GM19238 (cell line): ENCODE measurements around the gene BIVM.

Experiments
- DNase-seq: peaks from one replicate; pipeline ENCODE4 v3.0.0; 2011; ENCODE audit warnings: low spot score; ENCODE audit not compliant: insufficient read length

Gene BIVM

GRCh38 chr13:102879793-102880499, 81.0 kb downstream of the BIVM start:
- no peak for DNase-seq

DNA sequence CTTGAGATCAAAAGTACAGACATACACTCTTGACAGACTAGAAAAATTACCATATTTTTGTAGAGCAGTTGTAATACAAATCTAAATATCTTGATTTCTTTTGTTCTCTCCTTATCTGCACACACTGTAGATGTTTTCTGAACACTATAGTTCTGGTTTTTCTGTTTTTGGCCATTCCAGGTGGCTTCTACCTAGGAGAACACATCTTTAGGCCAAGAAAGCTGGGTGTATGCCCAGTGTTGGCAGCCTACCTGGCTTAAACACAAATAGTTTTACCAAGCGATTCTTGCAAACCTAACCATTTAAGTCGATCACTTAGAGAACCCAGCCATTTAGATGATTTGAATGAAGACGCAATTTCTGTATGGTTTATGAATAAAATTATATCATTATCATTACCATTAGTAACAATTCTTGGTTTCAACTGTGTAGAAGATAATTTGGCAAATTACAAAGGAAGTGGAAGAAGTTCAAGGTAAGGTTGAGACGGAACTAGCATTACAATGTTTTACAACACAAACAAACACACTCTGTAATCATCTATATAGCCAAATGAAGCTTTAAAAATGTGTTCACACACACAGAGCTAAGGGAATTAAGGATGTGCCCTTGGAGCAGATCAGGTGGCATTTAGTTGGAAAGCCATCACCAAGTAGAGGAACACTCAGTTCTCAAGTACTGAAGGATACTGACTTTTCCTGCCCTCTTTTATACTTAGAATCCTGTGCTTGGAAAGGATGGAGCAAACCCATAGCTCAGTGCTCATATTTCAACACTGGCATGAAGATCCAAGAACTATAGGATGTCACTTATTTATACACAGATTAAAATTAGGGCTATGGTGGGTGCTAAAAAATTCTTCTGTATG, 83.1 kb downstream of the BIVM start:
- DNase-seq: no peak
